HEK293T (cell line): ENCODE results near the gene FEZF1.

Source experiments
- ELF4 ChIP-seq: fragments of 450-650 bp; IDR thresholded peaks from 2 replicates; pipeline ENCODE4 v1.6.1; 2017; ENCODE audit warnings: antibody characterized with exemption
- SUZ12 ChIP-seq: fragments of 450-650 bp; IDR thresholded peaks from 2 replicates; pipeline ENCODE4 v1.6.1; 2016; ENCODE audit warnings: mild to moderate bottlenecking

DNA sequence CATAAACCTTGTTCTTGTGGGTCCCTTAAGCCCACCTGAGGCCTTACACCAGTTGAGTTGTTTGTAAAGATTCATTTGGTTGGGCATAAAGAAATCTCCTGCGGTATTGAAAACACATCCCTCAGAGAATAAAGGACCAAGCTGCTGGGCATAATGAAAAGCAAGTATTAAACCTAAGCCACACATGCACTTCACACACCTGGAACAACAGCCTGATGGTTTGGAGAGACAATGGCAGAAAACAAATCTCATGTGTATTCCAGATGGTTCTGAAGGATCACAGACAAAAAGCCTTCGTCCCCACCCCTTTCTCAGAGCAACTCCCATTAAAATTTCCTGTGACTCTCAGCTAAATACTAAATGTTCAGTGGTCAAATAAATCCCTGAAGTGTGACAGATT lies 44.2 kb downstream of the FEZF1 start:
- no peak for TF ChIP-seq SUZ12
- no peak for TF ChIP-seq ELF4
